GM13977 (cell line): Measurements from ENCODE around the gene STRADB.

Source experiments
- DNase-seq: peaks from one replicate; pipeline ENCODE4 v3.0.0; 2012; ENCODE audit warnings: low spot score
- CTCF ChIP-seq: IDR thresholded peaks from 2 replicates; pipeline ENCODE4 v1.5.1; 2012; ENCODE audit warnings: mild to moderate bottlenecking, control low read depth; ENCODE audit not compliant: insufficient read depth; ENCODE audit errors: extremely low read depth, missing control alignments
- in situ Hi-C: fragments of 300-500 bp; cut with MboI; formaldehyde crosslinking; loops from one replicate; pipeline ENCODE4 v1.12.0; 2022; ENCODE audit warnings: low sequenced_read_pairs, low pct_unique_long_range_greater_than_20kb, mixed read lengths, inconsistent platforms; ENCODE audit not compliant: unreplicated experiment

Gene STRADB

GRCh38 chr2:201451292-201452057 lies at the start of gene STRADB, which contains the start of gene TRAK2:
Gene STRADB, plus strand, starts transcription at chr2:201451740. Its CDS starts 3,101 bp downstream, at chr2:201454841.
Gene TRAK2, minus strand, starts transcription at chr2:201451458. Its CDS starts 30,951 bp downstream, at chr2:201420507.
- peak; percentile 32 for TF ChIP-seq CTCF
- peak; percentile 96 for DNase-seq
- in situ Hi-C loops: no loop called here

- no peak for DNase-seq
- no peak for TF ChIP-seq CTCF
- in situ Hi-C loops: no loop called here
Observed at GRCh38 chr2:201401815-201402214, 49.7 kb upstream of the STRADB start.

GRCh38 chr2:201402651-201403562 lies 48.6 kb upstream of the STRADB start:
- in situ Hi-C loops: no loop called here
- TF ChIP-seq CTCF: no peak
- no peak for DNase-seq

GRCh38 chr2:201403880-201404279 lies 47.7 kb upstream of the STRADB start:
- TF ChIP-seq CTCF: no peak
- no peak for DNase-seq
- in situ Hi-C loops: no loop called here

GRCh38 chr2:201404699-201405280 lies 46.8 kb upstream of the STRADB start:
- DNase-seq: no peak
- no peak for TF ChIP-seq CTCF
- in situ Hi-C loops: no loop called here

- DNase-seq: no peak
- no peak for TF ChIP-seq CTCF
- in situ Hi-C loops: no loop called here
Observed at GRCh38 chr2:201406077-201406662, 45.4 kb upstream of the STRADB start.
